ENCODE measurements around the gene CEP63.

The CEP63 gene

GRCh38 chr3:134516905-134517304 is 31.0 kb downstream of the CEP63 start:
- WGBS, 2 experiments (ENCODE audit: insufficient coverage in 2 of 2) = 79 to 100% methylated on average over 1 to 2 of the region's 3 CpGs

GRCh38 chr3:134517791-134518190 is 31.9 kb downstream of the CEP63 start:
- H3K4me1 ChIP-seq (ENCODE audit: control insufficient read depth, insufficient read depth, low read length, poor library complexity, severe bottlenecking) = no peaks in the 10 kb centered on the region
- peaks cover 7% of the 10 kb centered on the region for H3K9me3 ChIP-seq (ENCODE audit: control insufficient read depth, low read length)
- no peak overlapping the region for H3K4me3 ChIP-seq (ENCODE audit: extremely low read depth, insufficient read depth, low read length, poor library complexity, severe bottlenecking)
- no peak overlapping the region for H3K27ac ChIP-seq (ENCODE audit: low read depth, low read length, severe bottlenecking)
- H3K36me3 ChIP-seq (ENCODE audit: control insufficient read depth, insufficient read depth, low read length) = no peaks in the 10 kb centered on the region

More at GRCh38 chr3:134516905-134517304, 31.0 kb downstream of the CEP63 start:
- no peak overlapping the region for H3K27ac ChIP-seq (ENCODE audit: low read depth, low read length, severe bottlenecking)
- no peaks in the 10 kb centered on the region for H3K4me1 ChIP-seq (ENCODE audit: control insufficient read depth, insufficient read depth, low read length, poor library complexity, severe bottlenecking)
- peaks cover 1% of the 10 kb centered on the region for H3K36me3 ChIP-seq (ENCODE audit: control insufficient read depth, insufficient read depth, low read length)
- peaks cover 5% of the 10 kb centered on the region for H3K9me3 ChIP-seq (ENCODE audit: control insufficient read depth, low read length)
- no peak overlapping the region for H3K4me3 ChIP-seq (ENCODE audit: extremely low read depth, insufficient read depth, low read length, poor library complexity, severe bottlenecking)

- Histone ChIP-seq H3K4me1 (ENCODE audit: control insufficient read depth, insufficient read depth, low read length, poor library complexity, severe bottlenecking) (no peaks in the 10 kb centered on the region), H3K36me3 (ENCODE audit: control insufficient read depth, insufficient read depth, low read length) (no peaks in the 10 kb centered on the region), H3K27ac (ENCODE audit: low read depth, low read length, severe bottlenecking) (no peak overlapping the region), H3K9me3 (ENCODE audit: control insufficient read depth, low read length) (peaks cover 29% of the 10 kb centered on the region), H3K4me3 (ENCODE audit: extremely low read depth, insufficient read depth, low read length, poor library complexity, severe bottlenecking) (no peak overlapping the region)
- 88 to 93% methylated on average over 3 of the region's 6 CpGs for WGBS, 2 experiments (ENCODE audit: insufficient coverage in 2 of 2)
These were observed 36.7 kb downstream of the CEP63 start for GRCh38 chr3:134522541-134522940.

GRCh38 chr3:134525293-134525692 is 39.4 kb downstream of the CEP63 start:
- peaks cover 24% of the 10 kb centered on the region for H3K9me3 ChIP-seq (ENCODE audit: control insufficient read depth, low read length)
- no peak overlapping the region for H3K27ac ChIP-seq (ENCODE audit: low read depth, low read length, severe bottlenecking)
- H3K4me3 ChIP-seq (ENCODE audit: extremely low read depth, insufficient read depth, low read length, poor library complexity, severe bottlenecking) = no peak overlapping the region
- no peaks in the 10 kb centered on the region for H3K4me1 ChIP-seq (ENCODE audit: control insufficient read depth, insufficient read depth, low read length, poor library complexity, severe bottlenecking)
- H3K36me3 ChIP-seq (ENCODE audit: control insufficient read depth, insufficient read depth, low read length) = no peaks in the 10 kb centered on the region

- no peak overlapping the region for H3K27ac ChIP-seq (ENCODE audit: low read depth, low read length, severe bottlenecking)
- H3K9me3 ChIP-seq (ENCODE audit: control insufficient read depth, low read length) = peaks cover 24% of the 10 kb centered on the region
- H3K4me1 ChIP-seq (ENCODE audit: control insufficient read depth, insufficient read depth, low read length, poor library complexity, severe bottlenecking) = no peaks in the 10 kb centered on the region
- no peak overlapping the region for H3K4me3 ChIP-seq (ENCODE audit: extremely low read depth, insufficient read depth, low read length, poor library complexity, severe bottlenecking)
- H3K36me3 ChIP-seq (ENCODE audit: control insufficient read depth, insufficient read depth, low read length) = no peaks in the 10 kb centered on the region
- 80 to 85% methylated on average over 1 of the region's 1 CpG for WGBS, 2 experiments (ENCODE audit: insufficient coverage in 2 of 2)
These were observed 40.5 kb downstream of the CEP63 start for GRCh38 chr3:134526319-134526718.

- Histone ChIP-seq H3K4me1 (ENCODE audit: control insufficient read depth, insufficient read depth, low read length, poor library complexity, severe bottlenecking) (no peaks in the 10 kb centered on the region), H3K9me3 (ENCODE audit: control insufficient read depth, low read length) (peaks cover 24% of the 10 kb centered on the region), H3K27ac (ENCODE audit: low read depth, low read length, severe bottlenecking) (no peak overlapping the region), H3K36me3 (ENCODE audit: control insufficient read depth, insufficient read depth, low read length) (no peaks in the 10 kb centered on the region), H3K4me3 (ENCODE audit: extremely low read depth, insufficient read depth, low read length, poor library complexity, severe bottlenecking) (no peak overlapping the region)
- WGBS, 2 experiments (ENCODE audit: insufficient coverage in 2 of 2) = 86% methylated on average over 2 to 4 of the region's 4 CpGs
These were observed 41.2 kb downstream of the CEP63 start for GRCh38 chr3:134527037-134527436.

- no peaks in the 10 kb centered on the region for H3K4me1 ChIP-seq (ENCODE audit: control insufficient read depth, insufficient read depth, low read length, poor library complexity, severe bottlenecking)
- no peak overlapping the region for H3K4me3 ChIP-seq (ENCODE audit: extremely low read depth, insufficient read depth, low read length, poor library complexity, severe bottlenecking)
- H3K27ac ChIP-seq (ENCODE audit: low read depth, low read length, severe bottlenecking) = no peak overlapping the region
- peaks cover 23% of the 10 kb centered on the region for H3K9me3 ChIP-seq (ENCODE audit: control insufficient read depth, low read length)
- WGBS, 2 experiments (ENCODE audit: insufficient coverage in 2 of 2) = 90 to 97% methylated on average over 6 to 7 of the region's 7 CpGs
- H3K36me3 ChIP-seq (ENCODE audit: control insufficient read depth, insufficient read depth, low read length) = no peaks in the 10 kb centered on the region
These were observed 41.8 kb downstream of the CEP63 start for GRCh38 chr3:134527538-134528186.

- 67 to 75% methylated on average over 1 of the region's 1 CpG for WGBS, 2 experiments (ENCODE audit: insufficient coverage in 2 of 2)
- Histone ChIP-seq H3K27ac (ENCODE audit: low read depth, low read length, severe bottlenecking) (no peak overlapping the region), H3K36me3 (ENCODE audit: control insufficient read depth, insufficient read depth, low read length) (peaks cover 14% of the 10 kb centered on the region), H3K4me3 (ENCODE audit: extremely low read depth, insufficient read depth, low read length, poor library complexity, severe bottlenecking) (no peak overlapping the region), H3K9me3 (ENCODE audit: control insufficient read depth, low read length) (no peaks in the 10 kb centered on the region), H3K4me1 (ENCODE audit: control insufficient read depth, insufficient read depth, low read length, poor library complexity, severe bottlenecking) (no peaks in the 10 kb centered on the region)
These were observed 47.6 kb downstream of the CEP63 start for GRCh38 chr3:134533493-134533892.

- no peaks in the 10 kb centered on the region for H3K9me3 ChIP-seq (ENCODE audit: control insufficient read depth, low read length)
- H3K4me3 ChIP-seq (ENCODE audit: extremely low read depth, insufficient read depth, low read length, poor library complexity, severe bottlenecking) = no peak overlapping the region
- no peaks in the 10 kb centered on the region for H3K4me1 ChIP-seq (ENCODE audit: control insufficient read depth, insufficient read depth, low read length, poor library complexity, severe bottlenecking)
- peaks cover 14% of the 10 kb centered on the region for H3K36me3 ChIP-seq (ENCODE audit: control insufficient read depth, insufficient read depth, low read length)
- WGBS, 2 experiments (ENCODE audit: insufficient coverage in 2 of 2) = 93 to 95% methylated on average over 3 of the region's 4 CpGs
- H3K27ac ChIP-seq (ENCODE audit: low read depth, low read length, severe bottlenecking) = no peak overlapping the region
These were observed 49.5 kb downstream of the CEP63 start for GRCh38 chr3:134535186-134535970.

GRCh38 chr3:134536781-134537180 is 50.9 kb downstream of the CEP63 start:
- Histone ChIP-seq H3K36me3 (ENCODE audit: control insufficient read depth, insufficient read depth, low read length) (peaks cover 14% of the 10 kb centered on the region), H3K4me3 (ENCODE audit: extremely low read depth, insufficient read depth, low read length, poor library complexity, severe bottlenecking) (no peak overlapping the region)
- WGBS, 2 experiments (ENCODE audit: insufficient coverage in 2 of 2) = 94% methylated on average over 3 to 4 of the region's 5 CpGs

GRCh38 chr3:134542287-134542958 is 56.6 kb downstream of the CEP63 start:
- Histone ChIP-seq H3K36me3 (ENCODE audit: control insufficient read depth, insufficient read depth, low read length) (peaks cover 21% of the 10 kb centered on the region), H3K4me1 (ENCODE audit: control insufficient read depth, insufficient read depth, low read length, poor library complexity, severe bottlenecking) (no peaks in the 10 kb centered on the region), H3K9me3 (ENCODE audit: control insufficient read depth, low read length) (no peaks in the 10 kb centered on the region), H3K4me3 (ENCODE audit: extremely low read depth, insufficient read depth, low read length, poor library complexity, severe bottlenecking) (no peak overlapping the region), H3K27ac (ENCODE audit: low read depth, low read length, severe bottlenecking) (no peak overlapping the region)
- WGBS, 2 experiments (ENCODE audit: insufficient coverage in 2 of 2) = 50 to 100% methylated on average over 1 of the region's 3 CpGs

More at GRCh38 chr3:134536781-134537180, 50.9 kb downstream of the CEP63 start:
- H3K4me1 ChIP-seq (ENCODE audit: control insufficient read depth, insufficient read depth, low read length, poor library complexity, severe bottlenecking) = no peaks in the 10 kb centered on the region
- no peak overlapping the region for H3K27ac ChIP-seq (ENCODE audit: low read depth, low read length, severe bottlenecking)
- no peaks in the 10 kb centered on the region for H3K9me3 ChIP-seq (ENCODE audit: control insufficient read depth, low read length)
